Duodenal mucosa (tissue), 2 donors: ENCODE data around the gene PHC2.
A peak's percentile ranks its signal among the peaks of the same experiment; 100 is the strongest.

ENCODE experiments used
- H3K27ac ChIP-seq: one replicate; pipeline ENCODE4 v1.7.0; 2013; ENCODE audit warnings: low read depth, low read length
- H3K27me3 ChIP-seq, 2 donors: one replicate each; pipeline ENCODE4 v1.7.0; 2013; ENCODE audit warnings: low read length in 2 of 2, control low read depth in 1 of 2; ENCODE audit not compliant: insufficient read depth in 2 of 2, control insufficient read depth in 1 of 2
- H3K36me3 ChIP-seq, 2 donors: one replicate each; pipeline ENCODE4 v1.7.0; 2013; ENCODE audit warnings: low read length in 2 of 2, control low read depth in 1 of 2; ENCODE audit not compliant: insufficient read depth in 2 of 2, control insufficient read depth in 1 of 2
- H3K4me1 ChIP-seq, 2 donors: one replicate each; pipeline ENCODE4 v1.7.0; 2013; ENCODE audit warnings: low read length in 2 of 2, control low read depth in 1 of 2; ENCODE audit not compliant: insufficient read depth in 2 of 2, control insufficient read depth in 1 of 2
- H3K4me3 ChIP-seq, 2 donors: one replicate each; pipeline ENCODE4 v1.7.0; 2013; ENCODE audit warnings: low read length in 2 of 2, low read depth in 1 of 2
- H3K9ac ChIP-seq, 2 donors: one replicate each; pipeline ENCODE4 v1.7.0; 2013; ENCODE audit warnings: low read length in 2 of 2, low read depth in 1 of 2
- H3K9me3 ChIP-seq, 2 donors: one replicate each; pipeline ENCODE4 v1.7.0; 2013; ENCODE audit warnings: low read length in 2 of 2, control low read depth in 1 of 2; ENCODE audit not compliant: control insufficient read depth in 1 of 2

PHC2 gene

DNA sequence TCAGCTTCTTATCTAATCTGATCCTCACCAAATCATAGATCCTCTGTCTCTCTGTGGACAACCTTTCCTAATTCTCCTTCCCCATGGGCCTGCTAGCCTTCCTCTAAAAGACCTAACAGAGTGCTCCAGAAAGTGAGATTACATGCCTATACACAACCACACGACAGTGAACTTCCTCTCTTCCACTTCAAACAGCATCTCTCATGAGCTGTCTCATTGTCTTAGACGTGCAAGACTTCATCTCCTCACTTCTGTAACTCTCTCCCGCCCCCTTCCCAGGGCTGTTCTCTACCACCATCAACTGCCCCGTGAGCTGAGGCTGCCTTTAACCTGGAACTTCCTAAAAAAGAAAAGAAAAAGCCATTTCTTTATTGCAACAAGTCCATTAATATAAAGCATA lies 95.9 kb downstream of the PHC2 start:
- H3K9ac ChIP-seq, result peak overlapping the region in 1 of 2 donors; percentile 0

DNA sequence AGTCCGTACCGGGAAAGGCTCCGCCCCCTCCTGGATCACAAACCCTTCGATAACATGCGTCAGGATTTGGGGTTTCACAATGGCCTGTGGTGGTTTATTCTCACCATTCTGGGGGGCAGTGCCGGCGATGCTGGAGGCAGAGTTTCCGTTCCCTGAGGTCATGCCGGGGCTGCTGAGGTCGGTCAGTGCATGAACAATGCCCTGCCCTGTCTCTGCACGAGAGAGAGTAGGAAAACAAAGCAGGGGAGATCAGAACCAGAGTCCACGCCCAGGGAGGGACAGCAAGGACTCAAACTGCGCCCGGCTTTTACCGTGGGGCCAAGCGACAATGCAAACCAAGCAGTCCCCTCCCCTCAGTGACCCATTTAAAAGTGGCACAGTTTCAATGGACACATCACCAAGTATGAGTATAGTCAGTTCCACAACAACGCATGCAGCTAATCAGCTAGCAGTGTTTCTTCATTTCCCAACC lies 96.8 kb downstream of the PHC2 start:
- Histone ChIP-seq H3K27ac (no peak overlapping the region), H3K4me3 (no peak overlapping the region), H3K36me3 (peaks cover 41 to 60% of the 10 kb centered on the region in 2 donors), H3K27me3 (no peaks in the 10 kb centered on the region), H3K9ac (peak overlapping the region in 1 of 2 donors; percentile 0), H3K9me3 (no peaks in the 10 kb centered on the region), H3K4me1 (peaks cover 29 to 44% of the 10 kb centered on the region in 2 donors)

More for the DNA sequence above, 95.9 kb downstream of the PHC2 start:
- Histone ChIP-seq H3K27ac (no peak overlapping the region), H3K4me3 (no peak overlapping the region), H3K27me3 (no peaks in the 10 kb centered on the region), H3K4me1 (peaks cover 34 to 51% of the 10 kb centered on the region in 2 donors), H3K9me3 (no peaks in the 10 kb centered on the region), H3K36me3 (peaks cover 32 to 51% of the 10 kb centered on the region in 2 donors)

DNA sequence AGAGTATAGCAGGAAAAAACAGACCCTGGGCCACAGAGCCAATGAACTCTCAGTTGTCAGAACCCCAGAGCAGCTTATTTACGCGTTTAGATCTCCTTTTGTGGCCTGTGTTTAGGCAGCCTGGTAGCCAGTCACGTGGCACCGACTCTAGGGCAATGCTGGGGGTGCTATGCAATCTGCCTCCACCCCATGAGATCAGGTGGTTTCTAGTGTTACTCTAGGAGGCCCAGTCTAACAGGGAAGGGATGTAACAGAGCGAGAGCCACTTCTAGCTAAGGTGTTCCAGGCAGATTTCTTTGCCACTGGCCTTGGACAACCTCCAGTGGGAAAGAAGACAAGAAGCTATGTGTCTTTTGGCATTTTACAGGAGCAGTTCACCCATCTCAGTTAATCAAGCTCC lies 98.0 kb downstream of the PHC2 start:
- H3K36me3 ChIP-seq, result peaks cover 52 to 72% of the 10 kb centered on the region in 2 donors
- H3K27ac ChIP-seq, result no peak overlapping the region
- H3K4me1 ChIP-seq, result peaks cover 17 to 34% of the 10 kb centered on the region in 2 donors
- H3K27me3 ChIP-seq, result no peaks in the 10 kb centered on the region
- H3K4me3 ChIP-seq, result no peak overlapping the region
- H3K9ac ChIP-seq, result no peak overlapping the region
- H3K9me3 ChIP-seq, result no peaks in the 10 kb centered on the region

DNA sequence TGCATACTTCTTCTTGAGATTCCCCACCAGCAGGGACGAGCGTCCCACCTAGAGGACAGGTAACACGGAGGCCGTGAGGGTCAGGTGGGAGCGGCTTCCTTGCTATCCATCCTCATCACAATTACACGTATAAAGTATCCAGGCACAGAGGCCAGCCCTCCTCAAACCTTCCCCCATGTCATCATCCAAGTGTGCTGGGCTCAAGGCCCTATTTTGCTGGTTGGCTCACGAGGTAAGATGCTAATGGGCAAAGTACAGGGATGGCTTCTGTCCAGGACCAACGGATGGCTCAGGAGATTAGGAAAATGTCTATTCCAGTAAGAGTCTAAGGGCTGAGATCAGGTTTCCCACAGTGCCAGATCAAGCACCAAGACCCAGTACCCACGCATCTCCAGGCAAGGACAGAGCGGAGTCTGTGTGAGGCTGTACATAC lies 98.5 kb downstream of the PHC2 start:
- Histone ChIP-seq H3K27ac (no peak overlapping the region), H3K9ac (no peak overlapping the region), H3K4me1 (peaks cover 12 to 31% of the 10 kb centered on the region in 2 donors)

DNA sequence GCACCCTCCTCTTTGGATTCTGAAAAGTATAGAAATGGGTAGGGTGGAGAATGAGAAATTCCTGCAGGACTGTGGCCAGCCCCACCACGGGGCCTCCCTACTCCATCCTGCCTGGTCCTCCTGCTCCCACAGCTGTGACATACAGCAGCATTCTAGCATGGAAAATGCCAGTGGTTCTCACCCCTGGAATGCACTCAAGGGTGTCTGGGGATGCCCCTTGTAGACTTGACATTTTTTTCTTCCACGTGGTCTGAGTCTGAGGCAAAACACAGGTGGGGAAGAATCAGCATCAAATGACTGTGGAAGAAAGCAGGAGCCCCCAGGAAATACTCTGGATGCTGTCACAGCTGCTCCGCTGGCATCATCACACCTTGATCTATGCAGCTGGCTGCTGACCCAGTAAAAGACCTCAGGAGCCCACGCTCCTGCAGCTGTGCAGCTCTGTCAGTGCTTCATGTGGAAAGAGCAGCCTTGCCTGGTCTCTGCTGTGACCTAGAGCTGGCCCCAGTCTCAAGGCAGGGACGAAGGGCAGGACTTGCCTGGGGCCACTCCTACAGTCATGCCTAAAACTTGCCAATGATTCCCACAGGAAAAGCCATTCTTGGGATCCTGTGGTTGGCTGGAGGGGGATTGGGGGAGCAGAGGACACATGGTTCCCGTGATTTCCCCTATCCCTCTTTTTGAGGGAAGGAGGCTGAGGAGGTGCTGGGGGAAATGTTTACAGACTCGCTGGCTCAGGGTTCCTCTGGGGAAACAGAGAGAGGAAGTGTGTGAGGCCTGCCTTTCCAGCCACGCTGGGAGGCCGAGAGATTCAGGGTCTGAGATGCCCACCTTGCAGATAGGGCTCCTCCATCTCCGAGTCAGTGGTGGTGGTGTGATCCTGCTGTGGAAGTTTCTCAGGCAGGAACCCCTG lies 99.2 kb downstream of the PHC2 start:
- Histone ChIP-seq H3K27ac (no peak overlapping the region), H3K9ac (no peak overlapping the region), H3K4me3 (no peak overlapping the region), H3K36me3 (peaks cover 59 to 84% of the 10 kb centered on the region in 2 donors), H3K9me3 (no peaks in the 10 kb centered on the region), H3K27me3 (no peaks in the 10 kb centered on the region), H3K4me1 (peaks cover 12 to 28% of the 10 kb centered on the region in 2 donors)

More for the DNA sequence above, 98.5 kb downstream of the PHC2 start:
- Histone ChIP-seq H3K27me3 (no peaks in the 10 kb centered on the region), H3K36me3 (peaks cover 55 to 77% of the 10 kb centered on the region in 2 donors), H3K9me3 (no peaks in the 10 kb centered on the region), H3K4me3 (no peak overlapping the region)

DNA sequence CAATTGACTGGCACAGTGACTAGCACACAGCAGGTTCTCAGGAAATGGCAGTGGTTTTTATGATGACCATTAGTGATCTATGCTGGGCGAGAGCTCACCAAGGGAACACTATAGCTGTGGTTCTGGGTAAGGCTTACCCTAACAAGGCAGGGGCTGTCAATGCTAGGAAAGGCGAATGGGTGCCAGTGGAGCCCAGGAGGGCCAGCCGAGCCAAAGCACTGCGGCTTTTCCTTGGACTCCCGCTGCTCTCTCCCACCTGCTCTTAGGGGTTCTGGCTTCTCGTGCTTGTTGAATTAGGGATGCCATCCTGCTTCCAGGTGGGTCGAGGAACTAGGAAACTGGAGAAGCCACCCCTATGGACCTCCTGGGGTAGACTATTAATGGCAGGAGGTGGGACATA lies 100.0 kb downstream of the PHC2 start:
- Histone ChIP-seq H3K4me1 (peaks cover 12 to 25% of the 10 kb centered on the region in 2 donors), H3K27me3 (no peaks in the 10 kb centered on the region), H3K4me3 (no peak overlapping the region), H3K36me3 (peaks cover 59 to 92% of the 10 kb centered on the region in 2 donors), H3K27ac (no peak overlapping the region), H3K9me3 (no peaks in the 10 kb centered on the region), H3K9ac (no peak overlapping the region)

DNA sequence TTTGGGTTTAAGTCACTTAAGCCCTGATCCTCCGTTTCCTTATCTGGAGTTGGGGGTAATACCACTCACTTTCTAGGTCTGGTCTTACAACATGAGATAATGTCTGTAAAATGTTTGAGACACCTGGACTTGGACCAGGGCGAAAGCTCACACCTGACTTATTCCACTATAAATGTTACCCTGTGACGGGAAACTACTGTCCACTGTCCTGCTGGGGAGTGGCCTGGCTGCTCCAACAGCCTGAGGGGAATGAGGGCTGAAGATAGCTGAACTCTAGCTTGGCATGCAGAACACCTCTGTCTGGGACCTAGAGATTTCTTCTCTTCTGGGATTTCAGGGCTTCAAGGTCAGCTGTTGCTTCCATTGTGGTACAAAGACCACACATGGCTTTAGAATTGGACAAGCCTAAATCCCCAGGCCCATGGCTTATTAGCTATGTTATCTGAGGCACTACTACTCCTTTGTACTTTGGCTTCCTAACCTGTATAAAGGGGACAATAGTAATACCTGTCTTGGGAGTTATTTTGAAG lies 100.5 kb downstream of the PHC2 start:
- H3K27ac ChIP-seq, result no peak overlapping the region

DNA sequence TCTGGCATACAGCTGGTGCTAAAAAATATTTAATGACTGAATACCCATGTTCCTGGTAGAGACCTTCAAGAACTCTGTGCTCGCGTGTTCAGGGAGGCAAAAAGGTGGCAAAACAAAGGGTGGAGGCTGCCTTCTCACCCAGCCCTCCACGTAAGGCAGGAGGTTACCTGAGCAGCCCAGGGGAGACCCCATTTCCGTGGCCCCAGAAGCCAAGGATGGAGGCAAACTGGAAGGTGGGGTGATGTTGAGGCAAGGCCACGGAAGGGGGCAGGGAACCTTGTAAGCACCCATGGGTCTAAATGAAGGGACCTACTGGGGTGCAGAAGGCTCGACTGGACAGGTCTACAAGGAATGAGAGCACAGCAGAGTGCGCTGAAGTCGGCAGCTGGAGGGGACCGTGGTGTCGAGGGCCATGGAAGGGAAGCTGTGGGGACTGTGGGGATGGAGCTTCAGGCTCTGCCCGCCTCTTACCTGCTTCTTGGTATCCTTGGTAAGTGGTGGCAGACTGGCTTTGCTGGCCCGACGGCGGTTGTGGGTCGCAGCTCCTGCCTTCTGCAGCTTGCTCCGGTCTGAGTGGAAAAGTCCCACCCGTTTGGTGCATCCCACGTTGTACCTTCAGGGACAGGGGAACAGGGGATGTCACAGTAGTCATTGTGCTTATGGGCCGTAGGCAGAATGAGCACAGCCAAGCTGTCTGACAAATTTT lies 101.1 kb downstream of the PHC2 start:
- Histone ChIP-seq H3K27me3 (no peaks in the 10 kb centered on the region), H3K4me1 (peaks cover 7 to 20% of the 10 kb centered on the region in 2 donors), H3K4me3 (no peak overlapping the region), H3K27ac (no peak overlapping the region), H3K9ac (no peak overlapping the region), H3K9me3 (no peaks in the 10 kb centered on the region), H3K36me3 (peaks cover 71 to 99% of the 10 kb centered on the region in 2 donors)

More for the DNA sequence above, 100.5 kb downstream of the PHC2 start:
- Histone ChIP-seq H3K4me3 (no peak overlapping the region), H3K4me1 (peaks cover 12 to 25% of the 10 kb centered on the region in 2 donors), H3K9me3 (no peaks in the 10 kb centered on the region), H3K36me3 (peaks cover 64 to 97% of the 10 kb centered on the region in 2 donors), H3K9ac (no peak overlapping the region), H3K27me3 (no peaks in the 10 kb centered on the region)

DNA sequence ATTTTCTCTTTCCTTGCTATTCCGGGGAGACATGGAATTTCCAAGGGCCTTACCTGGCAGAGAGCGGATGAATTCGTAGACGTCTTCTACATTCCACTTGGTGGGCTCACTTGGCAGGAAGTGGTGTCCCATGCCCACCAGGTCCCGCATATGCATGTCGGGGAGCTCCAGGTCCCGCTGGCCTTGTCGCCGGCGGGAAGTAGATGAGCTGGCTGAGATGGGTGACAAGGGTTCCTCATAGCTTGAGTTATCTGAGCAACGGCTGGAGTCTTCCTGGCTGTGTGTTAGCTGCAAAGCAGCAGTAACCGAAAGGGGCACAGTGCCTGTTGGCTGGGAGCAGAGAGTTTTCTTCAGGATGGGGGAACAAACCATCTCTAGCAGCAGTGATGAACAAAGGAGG lies 102.1 kb downstream of the PHC2 start:
- Histone ChIP-seq H3K27me3 (no peaks in the 10 kb centered on the region), H3K27ac (no peak overlapping the region), H3K4me1 (peaks cover 0 to 13% of the 10 kb centered on the region in 2 donors), H3K9ac (no peak overlapping the region), H3K36me3 (peaks cover 74 to 99% of the 10 kb centered on the region in 2 donors), H3K4me3 (no peak overlapping the region), H3K9me3 (no peaks in the 10 kb centered on the region)
